HEK293 (cell line): ENCODE measurements around the gene KIAA1671.

Source experiments
- ATF2 ChIP-seq: fragments of 450-650 bp; formaldehyde crosslinking; IDR thresholded peaks from 2 replicates; pipeline ENCODE4 v1.5.1; 2016; ENCODE audit warnings: missing biosample characterization, missing genetic modification characterization, low read depth
- CTCF ChIP-seq: fragments of 450-650 bp; formaldehyde crosslinking; IDR thresholded peaks from 2 replicates; pipeline ENCODE4 v1.5.1; 2016; ENCODE audit warnings: missing biosample characterization, missing genetic modification characterization
- KLF9 ChIP-seq: fragments of 450-650 bp; formaldehyde crosslinking; IDR thresholded peaks from 2 replicates; pipeline ENCODE4 v1.5.1; 2016; ENCODE audit warnings: missing biosample characterization, missing genetic modification characterization, low read depth
- PBX3 ChIP-seq: sonication (generic); formaldehyde crosslinking; IDR thresholded peaks from 2 replicates; pipeline ENCODE4 v1.8.1; 2022; ENCODE audit warnings: mild to moderate bottlenecking, moderate library complexity, missing genetic modification reagents
- REST ChIP-seq: fragments of 450-650 bp; formaldehyde crosslinking; IDR thresholded peaks from 2 replicates; pipeline ENCODE4 v1.5.1; 2016; ENCODE audit warnings: missing biosample characterization, missing genetic modification characterization
- ZBTB7A ChIP-seq: fragments of 450-650 bp; formaldehyde crosslinking; IDR thresholded peaks from 2 replicates; pipeline ENCODE4 v1.5.1; 2016; ENCODE audit warnings: low read depth, missing biosample characterization, missing genetic modification characterization
- ZBTB8A ChIP-seq: fragments of 450-650 bp; formaldehyde crosslinking; IDR thresholded peaks from 2 replicates; pipeline ENCODE4 v1.5.1; 2016; ENCODE audit warnings: missing biosample characterization, missing genetic modification characterization
- ZNF121 ChIP-seq: fragments of 450-650 bp; formaldehyde crosslinking; IDR thresholded peaks from 2 replicates; pipeline ENCODE4 v1.5.1; 2016; ENCODE audit warnings: missing biosample characterization, missing genetic modification characterization
- ZNF214 ChIP-seq: fragments of 450-650 bp; formaldehyde crosslinking; IDR thresholded peaks from 2 replicates; pipeline ENCODE4 v1.5.1; 2017; ENCODE audit warnings: missing biosample characterization, mild to moderate bottlenecking, missing genetic modification characterization, borderline replicate concordance

- no peak for TF ChIP-seq ATF2 (tag by site-specific recombination)
- TF ChIP-seq CTCF (tag by site-specific recombination), result no peak
- TF ChIP-seq ZBTB8A, result no peak
- TF ChIP-seq ZBTB7A (tag by site-specific recombination), result no peak
- no peak for TF ChIP-seq ZNF214 (tag by site-specific recombination)
- TF ChIP-seq PBX3 (CRISPR knock-in tag), result no peak
- TF ChIP-seq KLF9 (tag by site-specific recombination), result no peak
- TF ChIP-seq ZNF121 (tag by site-specific recombination), result no peak
- no peak for TF ChIP-seq REST (tag by site-specific recombination)
Measured at GRCh38 chr22:25174888-25175411, 222.4 kb downstream of the KIAA1671 start.
